GM19193 (cell line): ENCODE data around the gene OGFOD3.

Source experiments
- POLR2A ChIP-seq: IDR thresholded peaks from 4 replicates; pipeline ENCODE4 v1.6.1; 2011; ENCODE audit not compliant: insufficient read depth, insufficient read length; ENCODE audit errors: extremely low read depth

The OGFOD3 gene

GRCh38 chr17:82389379-82389778, 29.0 kb downstream of the OGFOD3 start:
- no peak for TF ChIP-seq POLR2A

GRCh38 chr17:82388922-82389283, 29.5 kb downstream of the OGFOD3 start:
- TF ChIP-seq POLR2A, result no peak

GRCh38 chr17:82388223-82388921, 30.0 kb downstream of the OGFOD3 start:
- TF ChIP-seq POLR2A, result no peak

- no peak for TF ChIP-seq POLR2A
These were observed 30.7 kb downstream of the OGFOD3 start for GRCh38 chr17:82387705-82388106.

GRCh38 chr17:82386881-82387704, 31.3 kb downstream of the OGFOD3 start:
- TF ChIP-seq POLR2A, result no peak

GRCh38 chr17:82386255-82386831, 32.0 kb downstream of the OGFOD3 start:
- TF ChIP-seq POLR2A, result no peak

- no peak for TF ChIP-seq POLR2A
These were observed 32.7 kb downstream of the OGFOD3 start for GRCh38 chr17:82385559-82386254.

- TF ChIP-seq POLR2A, result no peak
These were observed 33.5 kb downstream of the OGFOD3 start for GRCh38 chr17:82384730-82385481.

- TF ChIP-seq POLR2A, result no peak
These were observed 34.2 kb downstream of the OGFOD3 start for GRCh38 chr17:82384051-82384729.

GRCh38 chr17:82383411-82383810, 35.0 kb downstream of the OGFOD3 start:
- TF ChIP-seq POLR2A, result no peak

- TF ChIP-seq POLR2A, result no peak
These were observed 35.5 kb downstream of the OGFOD3 start for GRCh38 chr17:82382933-82383255.

GRCh38 chr17:82380860-82381702, 37.3 kb downstream of the OGFOD3 start:
- no peak for TF ChIP-seq POLR2A

- no peak for TF ChIP-seq POLR2A
These were observed 39.7 kb downstream of the OGFOD3 start for GRCh38 chr17:82378741-82379021.
